Gastrocnemius medialis (tissue), 4 donors: ENCODE results near the gene PPM1L.

Experiments used
- POLR2A ChIP-seq, 2 donors: fragments of 450-650 bp; IDR thresholded peaks; one replicate each; pipeline ENCODE4 v1.6.1; 2017; ENCODE audit warnings: antibody characterized with exemption in 2 of 2, mild to moderate bottlenecking in 2 of 2, moderate library complexity in 2 of 2
- TF ChIP-seq, protein P1 (sequence below), 5 experiments: fragments of 450-650 bp in 3 of 5; fragments of 200-600 bp in 2 of 5; sonication (generic) in 2 of 5; IDR thresholded peaks in 4 of 5; conservative IDR thresholded peaks in 1 of 5; 1 replicate in 4 of 5; 2 replicates in 1 of 5; pipeline ENCODE4 v1.5.1; 2016 to 2019; ENCODE audit warnings: antibody characterized with exemption in 5 of 5, mild to moderate bottlenecking in 3 of 5, moderate library complexity in 3 of 5

GRCh38 chr3:161042023-161042501 is 286.0 kb downstream of the PPM1L start:
- TF ChIP-seq, protein P1, sequence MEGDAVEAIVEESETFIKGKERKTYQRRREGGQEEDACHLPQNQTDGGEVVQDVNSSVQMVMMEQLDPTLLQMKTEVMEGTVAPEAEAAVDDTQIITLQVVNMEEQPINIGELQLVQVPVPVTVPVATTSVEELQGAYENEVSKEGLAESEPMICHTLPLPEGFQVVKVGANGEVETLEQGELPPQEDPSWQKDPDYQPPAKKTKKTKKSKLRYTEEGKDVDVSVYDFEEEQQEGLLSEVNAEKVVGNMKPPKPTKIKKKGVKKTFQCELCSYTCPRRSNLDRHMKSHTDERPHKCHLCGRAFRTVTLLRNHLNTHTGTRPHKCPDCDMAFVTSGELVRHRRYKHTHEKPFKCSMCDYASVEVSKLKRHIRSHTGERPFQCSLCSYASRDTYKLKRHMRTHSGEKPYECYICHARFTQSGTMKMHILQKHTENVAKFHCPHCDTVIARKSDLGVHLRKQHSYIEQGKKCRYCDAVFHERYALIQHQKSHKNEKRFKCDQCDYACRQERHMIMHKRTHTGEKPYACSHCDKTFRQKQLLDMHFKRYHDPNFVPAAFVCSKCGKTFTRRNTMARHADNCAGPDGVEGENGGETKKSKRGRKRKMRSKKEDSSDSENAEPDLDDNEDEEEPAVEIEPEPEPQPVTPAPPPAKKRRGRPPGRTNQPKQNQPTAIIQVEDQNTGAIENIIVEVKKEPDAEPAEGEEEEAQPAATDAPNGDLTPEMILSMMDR (IDR thresholded peaks at IDR 0.05 in 4 of 5, conservative IDR thresholded peaks at IDR 0.05 in 1 of 5): no peak
- TF ChIP-seq POLR2A (IDR thresholded peaks at IDR 0.05): no peak
